ENCODE measurements around the gene ASXL1. TPM values are rescaled to one million over a fixed set of nuclear protein-coding genes. Genes with fewer than 3 reads are reported as not detected.

ASXL1 gene
- total RNA-seq, 1 donor from 2014 or later: 97.5 TPM

DNA sequence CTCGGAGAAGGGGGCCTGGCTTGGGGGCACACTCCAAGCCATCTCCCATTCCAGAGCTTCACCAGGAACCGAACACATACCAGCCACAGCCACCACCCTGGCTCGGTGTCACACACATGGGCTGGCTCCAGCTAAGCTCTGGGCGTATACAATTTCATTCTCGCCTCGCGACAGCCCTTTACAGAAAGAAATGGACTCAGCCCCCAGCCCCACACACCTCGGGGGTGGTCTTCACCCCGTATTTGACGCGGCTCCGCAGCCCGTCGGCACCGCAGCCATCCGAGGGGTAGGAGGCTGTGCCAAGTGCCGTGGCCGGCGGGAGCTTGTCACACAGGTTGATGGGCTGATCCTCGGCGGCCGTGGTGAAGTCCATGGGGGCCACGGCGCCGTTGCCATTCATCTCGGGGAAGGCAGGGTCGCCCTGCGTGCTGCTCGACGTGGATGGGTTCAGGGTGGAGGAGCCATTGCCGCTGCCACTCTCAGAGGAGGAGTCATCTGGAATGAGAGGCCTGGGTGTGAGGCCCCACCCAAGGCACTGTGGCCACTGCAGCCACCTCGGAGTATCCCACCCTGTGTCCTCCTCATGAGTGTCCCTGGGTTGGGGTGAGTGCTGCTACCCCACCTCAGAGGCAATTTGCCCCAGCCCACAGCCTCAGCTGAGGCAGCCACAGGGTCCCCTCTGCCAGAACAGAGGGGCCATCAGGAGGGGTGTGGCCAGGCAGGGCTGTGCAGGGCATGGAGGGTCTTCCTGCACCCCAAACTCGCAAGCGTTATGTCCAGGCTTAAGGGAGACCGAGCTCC is 98.0 kb downstream of the ASXL1 start:
- H3K4me1 ChIP-seq: peaks cover 21% of the 10 kb centered on the region
- TF ChIP-seq POLR2AphosphoS5 (IDR thresholded peaks at IDR 0.05; ENCODE audit: insufficient read depth in 1 of 2, low read depth in 1 of 2) (no peak), POLR2A (IDR thresholded peaks at IDR 0.05) (no peak)
- TF ChIP-seq, protein P1, sequence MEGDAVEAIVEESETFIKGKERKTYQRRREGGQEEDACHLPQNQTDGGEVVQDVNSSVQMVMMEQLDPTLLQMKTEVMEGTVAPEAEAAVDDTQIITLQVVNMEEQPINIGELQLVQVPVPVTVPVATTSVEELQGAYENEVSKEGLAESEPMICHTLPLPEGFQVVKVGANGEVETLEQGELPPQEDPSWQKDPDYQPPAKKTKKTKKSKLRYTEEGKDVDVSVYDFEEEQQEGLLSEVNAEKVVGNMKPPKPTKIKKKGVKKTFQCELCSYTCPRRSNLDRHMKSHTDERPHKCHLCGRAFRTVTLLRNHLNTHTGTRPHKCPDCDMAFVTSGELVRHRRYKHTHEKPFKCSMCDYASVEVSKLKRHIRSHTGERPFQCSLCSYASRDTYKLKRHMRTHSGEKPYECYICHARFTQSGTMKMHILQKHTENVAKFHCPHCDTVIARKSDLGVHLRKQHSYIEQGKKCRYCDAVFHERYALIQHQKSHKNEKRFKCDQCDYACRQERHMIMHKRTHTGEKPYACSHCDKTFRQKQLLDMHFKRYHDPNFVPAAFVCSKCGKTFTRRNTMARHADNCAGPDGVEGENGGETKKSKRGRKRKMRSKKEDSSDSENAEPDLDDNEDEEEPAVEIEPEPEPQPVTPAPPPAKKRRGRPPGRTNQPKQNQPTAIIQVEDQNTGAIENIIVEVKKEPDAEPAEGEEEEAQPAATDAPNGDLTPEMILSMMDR (IDR thresholded peaks at IDR 0.05): no peak
- H3K27ac ChIP-seq: no peak overlapping the region
- intact Hi-C loops (cut with DNase I): no loop called here
- DNase-seq (ENCODE audit: extremely low spot score in 2 of 2): no peak
- no peaks in the 10 kb centered on the region for H3K9me3 ChIP-seq
- no peaks in the 10 kb centered on the region for H3K27me3 ChIP-seq
- no peak overlapping the region for H3K4me3 ChIP-seq
- H3K36me3 ChIP-seq: peaks cover 0 to 21% of the 10 kb centered on the region in 2 donors

DNA sequence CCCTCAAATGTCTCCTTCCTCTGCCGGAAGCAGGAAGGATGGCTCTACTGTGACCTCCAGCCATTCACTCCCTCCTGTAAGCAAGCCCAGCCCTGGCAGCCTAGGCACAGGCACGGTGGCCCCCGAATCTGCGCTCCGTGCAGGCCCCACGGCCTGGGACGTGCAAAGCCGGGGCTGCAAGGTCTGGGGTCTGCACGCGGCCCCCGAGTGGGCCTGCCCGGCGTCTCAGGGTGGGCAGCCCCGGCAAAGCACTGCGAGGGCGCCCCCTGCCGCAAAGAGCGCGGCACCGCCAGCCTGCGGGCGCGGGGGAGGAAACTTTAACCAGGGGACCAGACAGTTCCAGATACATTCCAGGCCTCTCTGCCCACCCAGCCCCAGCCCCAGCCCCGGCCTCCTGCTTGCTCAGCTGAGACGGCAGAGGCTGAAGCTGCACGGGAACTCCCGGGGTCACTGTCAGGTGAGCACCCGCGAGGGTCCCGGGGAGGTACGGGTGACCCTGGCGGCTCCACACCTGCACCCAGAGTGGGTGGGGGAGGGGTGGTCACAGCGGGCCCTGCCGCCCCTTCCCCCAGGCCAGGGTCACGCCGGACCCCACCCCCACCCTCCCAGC is 98.8 kb downstream of the ASXL1 start:
- Histone ChIP-seq H3K27me3 (no peaks in the 10 kb centered on the region), H3K4me1 (peaks cover 21% of the 10 kb centered on the region), H3K4me3 (peak overlapping the region; percentile 45 to 57), H3K36me3 (peaks cover 0 to 15% of the 10 kb centered on the region in 2 donors), H3K9me3 (no peaks in the 10 kb centered on the region), H3K27ac (no peak overlapping the region)
- TF ChIP-seq POLR2A (IDR thresholded peaks at IDR 0.05) (no peak), POLR2AphosphoS5 (IDR thresholded peaks at IDR 0.05; ENCODE audit: insufficient read depth in 1 of 2, low read depth in 1 of 2) (no peak)
- TF ChIP-seq, protein P1 (IDR thresholded peaks at IDR 0.05): peak in 2 of 3 experiments; percentile 34 to 63
- intact Hi-C loops (cut with DNase I): no loop called here
- DNase-seq (ENCODE audit: extremely low spot score in 2 of 2): no peak

DNA sequence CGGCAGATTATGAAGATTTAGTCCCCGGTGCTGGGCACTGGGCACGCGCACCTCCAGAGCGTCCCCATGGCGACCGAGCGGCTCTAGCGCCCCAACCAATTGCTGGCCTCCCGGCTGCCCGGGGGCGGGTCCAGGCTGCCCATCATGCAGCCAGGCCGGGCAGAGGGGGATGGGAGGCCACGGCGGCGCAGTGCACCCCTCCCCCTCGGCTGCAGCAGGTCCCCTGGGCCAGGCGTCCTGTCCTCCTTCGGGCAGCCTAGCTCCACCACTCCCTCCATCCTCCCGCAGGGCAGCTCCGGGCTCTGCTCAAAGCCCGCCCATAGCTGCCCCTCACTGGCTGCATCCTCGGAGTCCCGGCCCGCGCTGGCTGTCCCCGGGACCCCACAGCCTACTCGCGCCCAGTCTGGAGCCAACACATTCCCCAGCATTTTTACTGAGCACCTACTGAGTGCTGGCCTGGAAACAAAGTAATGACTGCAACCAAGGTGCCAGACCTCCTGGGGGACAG is 99.4 kb downstream of the ASXL1 start:
- H3K4me1 ChIP-seq: peaks cover 21% of the 10 kb centered on the region
- peaks cover 0 to 11% of the 10 kb centered on the region in 2 donors for H3K36me3 ChIP-seq

DNA sequence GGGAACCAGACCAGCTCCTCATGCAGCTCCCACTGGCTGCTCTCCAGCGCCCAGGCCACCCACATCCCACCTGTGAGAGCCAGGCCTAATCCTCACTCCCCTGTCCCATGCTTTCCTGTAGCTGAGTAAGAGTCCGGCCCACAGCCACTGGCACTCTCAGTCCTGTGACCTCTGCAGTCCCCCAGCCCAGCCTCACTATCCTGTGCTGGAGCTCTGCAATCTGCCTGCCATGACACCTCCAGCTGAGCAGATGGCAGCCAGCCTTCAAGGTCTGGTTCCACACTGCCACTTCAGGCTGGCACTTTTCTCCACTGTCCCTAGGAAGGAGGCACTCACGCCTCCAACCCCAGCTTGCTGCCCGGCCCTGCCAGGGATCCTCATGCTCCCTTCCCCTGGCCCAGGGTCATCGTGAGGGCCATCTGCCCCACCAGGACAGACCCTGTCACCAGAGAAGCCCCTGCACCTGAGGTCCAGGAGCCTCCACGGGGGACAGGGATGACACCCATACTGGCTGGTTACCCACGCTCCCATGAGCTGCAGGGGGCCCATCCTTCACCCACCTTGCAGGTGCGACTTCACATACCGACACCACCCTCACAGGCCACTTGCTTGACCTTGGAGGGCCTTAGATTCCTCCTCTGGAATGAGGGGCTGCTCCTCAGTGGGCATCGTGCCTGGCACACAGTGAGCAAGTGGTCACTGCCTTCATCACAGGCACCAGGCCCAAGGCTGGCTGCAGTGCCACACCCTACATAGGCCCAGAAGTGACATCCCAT is 100.1 kb downstream of the ASXL1 start:
- intact Hi-C loops (cut with DNase I): no loop called here
- no peaks in the 10 kb centered on the region for H3K9me3 ChIP-seq
- H3K27ac ChIP-seq: no peak overlapping the region
- TF ChIP-seq, protein P1 (IDR thresholded peaks at IDR 0.05): no peak
- TF ChIP-seq POLR2A (IDR thresholded peaks at IDR 0.05) (no peak), POLR2AphosphoS5 (IDR thresholded peaks at IDR 0.05; ENCODE audit: insufficient read depth in 1 of 2, low read depth in 1 of 2) (no peak)
- peaks cover 0 to 4% of the 10 kb centered on the region in 2 donors for H3K36me3 ChIP-seq
- DNase-seq (ENCODE audit: extremely low spot score in 2 of 2): no peak
- H3K27me3 ChIP-seq: no peaks in the 10 kb centered on the region
- H3K4me3 ChIP-seq: peak overlapping the region; percentile 45 to 57
- H3K4me1 ChIP-seq: peaks cover 25% of the 10 kb centered on the region

More for the DNA sequence above, 99.4 kb downstream of the ASXL1 start:
- H3K27ac ChIP-seq: peak overlapping the region; percentile 2
- no peak for DNase-seq (ENCODE audit: extremely low spot score in 2 of 2)
- H3K27me3 ChIP-seq: no peaks in the 10 kb centered on the region
- no peaks in the 10 kb centered on the region for H3K9me3 ChIP-seq
- peak overlapping the region; percentile 45 to 57 for H3K4me3 ChIP-seq
- TF ChIP-seq POLR2A (IDR thresholded peaks at IDR 0.05) (no peak), POLR2AphosphoS5 (IDR thresholded peaks at IDR 0.05; ENCODE audit: insufficient read depth in 1 of 2, low read depth in 1 of 2) (no peak)
- TF ChIP-seq, protein P1 (IDR thresholded peaks at IDR 0.05): no peak
- intact Hi-C loops (cut with DNase I): no loop called here
